Neural cell (in vitro differentiated cells): Measurements from ENCODE around the gene SEPTIN7. TPM values are rescaled to one million over a fixed set of nuclear protein-coding genes. Genes with fewer than 3 reads are reported as not detected.

Experiments
- H2AFZ ChIP-seq: fragments of 200-600, 300-800 bp; sonication (generic), shearing (Covaris generic); 2 replicates; pipeline ENCODE4 v1.6.0; 2014; ENCODE audit warnings: low read depth, mild to moderate bottlenecking, antibody characterized with exemption, low read length, moderate library complexity
- H3F3A ChIP-seq: fragments of 200-600 bp; shearing (Covaris generic); 2 replicates; pipeline ENCODE4 v1.6.1; 2016; ENCODE audit warnings: mild to moderate bottlenecking, moderate library complexity, mixed read lengths, antibody characterized with exemption, low read length; ENCODE audit not compliant: insufficient read depth, poor library complexity, severe bottlenecking
- H3K27ac ChIP-seq: fragments of 200-600, 300-800 bp; sonication (generic), shearing (Covaris generic); 2 replicates; pipeline ENCODE4 v1.5.1; 2014; ENCODE audit warnings: mild to moderate bottlenecking, low read length, moderate library complexity
- H3K27me3 ChIP-seq: fragments of 300-800, 200-600 bp; sonication (generic), shearing (Covaris generic); 2 replicates; pipeline ENCODE4 v1.6.0; 2014; ENCODE audit warnings: mild to moderate bottlenecking, low read depth, low read length, moderate library complexity; ENCODE audit not compliant: insufficient read depth
- H3K36me3 ChIP-seq: fragments of 300-800, 200-600 bp; sonication (generic), shearing (Covaris generic); 2 replicates; pipeline ENCODE4 v1.5.1; 2014; ENCODE audit warnings: mild to moderate bottlenecking, antibody characterized with exemption, low read length, moderate library complexity; ENCODE audit not compliant: insufficient read depth
- H3K4me2 ChIP-seq: fragments of 300-800, 200-600 bp; sonication (generic), shearing (Covaris generic); 2 replicates; pipeline ENCODE4 v1.6.0; 2014; ENCODE audit warnings: mild to moderate bottlenecking, low read length
- H3K4me3 ChIP-seq: fragments of 300-800, 200-600 bp; sonication (generic), shearing (Covaris generic); 2 replicates; pipeline ENCODE4 v1.5.1; 2014; ENCODE audit warnings: mild to moderate bottlenecking, low read length, moderate library complexity
- H3K79me2 ChIP-seq: fragments of 200-600 bp; shearing (Covaris generic); replicated peaks from 2 replicates; pipeline ENCODE4 v1.6.0; 2014; ENCODE audit warnings: mild to moderate bottlenecking, low read length, moderate library complexity; ENCODE audit not compliant: insufficient read depth
- H3K9ac ChIP-seq: fragments of 300-800, 200-600 bp; sonication (generic), shearing (Covaris generic); 2 replicates; pipeline ENCODE4 v1.6.1; 2016; ENCODE audit warnings: mild to moderate bottlenecking, low read length, mixed read lengths
- H3K9me2 ChIP-seq: fragments of 200-600 bp; shearing (Covaris generic); 2 replicates; pipeline ENCODE4 v1.6.1; 2016; ENCODE audit warnings: mild to moderate bottlenecking, low read length, mixed read lengths; ENCODE audit not compliant: insufficient read depth
- H3K9me3 ChIP-seq: fragments of 200-600, 300-800 bp; sonication (generic), shearing (Covaris generic); 2 replicates; pipeline ENCODE4 v1.6.1; 2016; ENCODE audit warnings: mild to moderate bottlenecking, mixed run types, low read length, moderate library complexity, mixed read lengths
- H4K20me1 ChIP-seq: fragments of 200-600 bp; shearing (Covaris generic); 2 replicates; pipeline ENCODE4 v1.6.1; 2016; ENCODE audit warnings: mild to moderate bottlenecking, mixed run types; ENCODE audit not compliant: insufficient read depth
- EP300 ChIP-seq: fragments of 450-650 bp; conservative IDR thresholded peaks from 2 replicates; pipeline ENCODE4 v1.6.1; 2014; ENCODE audit warnings: antibody characterized with exemption, mild to moderate bottlenecking, moderate library complexity; ENCODE audit not compliant: poor library complexity, severe bottlenecking
- EZH2 ChIP-seq: fragments of 200-600, 300-800 bp; shearing (Covaris generic), sonication (generic); IDR thresholded peaks from 2 replicates; pipeline ENCODE4 v1.6.1; 2014; ENCODE audit warnings: antibody characterized with exemption, low read length, borderline replicate concordance, mild to moderate bottlenecking; ENCODE audit not compliant: insufficient read depth, poor library complexity, severe bottlenecking
- MXI1 ChIP-seq: fragments of 450-650 bp; conservative IDR thresholded peaks from 2 replicates; pipeline ENCODE4 v1.6.1; 2014; ENCODE audit warnings: antibody characterized with exemption, mild to moderate bottlenecking; ENCODE audit not compliant: poor library complexity, severe bottlenecking
- POLR2AphosphoS5 ChIP-seq: IDR thresholded peaks from 2 replicates; pipeline ENCODE4 v1.6.1; 2012
- RAD21 ChIP-seq: fragments of 450-650 bp; conservative IDR thresholded peaks from 2 replicates; pipeline ENCODE4 v1.6.1; 2014; ENCODE audit warnings: antibody characterized with exemption, mild to moderate bottlenecking, moderate library complexity
- REST ChIP-seq: IDR thresholded peaks from 2 replicates; pipeline ENCODE4 v1.6.1; 2012; ENCODE audit warnings: borderline replicate concordance
- SMC3 ChIP-seq: fragments of 450-650 bp; conservative IDR thresholded peaks from 2 replicates; pipeline ENCODE4 v1.6.1; 2014; ENCODE audit warnings: antibody characterized with exemption, mild to moderate bottlenecking, moderate library complexity; ENCODE audit not compliant: poor library complexity
- TAF1 ChIP-seq: IDR thresholded peaks from 2 replicates; pipeline ENCODE4 v1.6.1; 2012; ENCODE audit warnings: low read depth
- polyA plus RNA-seq: library from polyadenylated mRNA; depleted of rRNA; stranded (reverse); fragments of >200 nt; gene quantifications from 2 replicates; pipeline ENCODE4 v1.2.3, GENCODE V29; 2014
- TF ChIP-seq, protein P1 (sequence below): fragments of 450-650 bp; IDR thresholded peaks from 2 replicates; pipeline ENCODE4 v1.5.1; 2014; ENCODE audit warnings: antibody characterized with exemption, mild to moderate bottlenecking, moderate library complexity; ENCODE audit not compliant: poor library complexity, severe bottlenecking

SEPTIN7 gene
- polyA plus RNA-seq, 1 donor from 2014 or later = 492 TPM

DNA sequence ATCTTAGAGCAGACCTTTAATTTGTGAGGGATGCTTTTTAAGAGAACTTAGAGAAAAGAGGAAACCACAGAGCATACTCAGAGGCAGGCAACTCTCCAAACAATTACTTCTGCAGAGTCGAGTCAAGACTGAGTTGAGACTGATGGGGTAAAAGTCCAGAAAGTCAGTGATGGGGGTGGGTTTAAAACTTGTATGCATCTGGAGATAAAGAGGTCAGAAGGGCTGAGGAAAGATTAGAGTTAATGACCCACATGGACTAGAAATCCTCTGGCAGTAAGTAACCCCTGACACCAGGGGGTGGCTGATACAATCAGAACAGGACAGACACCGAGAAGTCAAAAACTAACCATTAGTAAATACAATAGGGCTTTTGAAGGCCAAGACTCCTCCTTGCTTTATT is 42.4 kb upstream of the SEPTIN7 start:
- Histone ChIP-seq H3K79me2 (no peaks in the 10 kb centered on the region), H3K4me2 (no peak overlapping the region), H3K27me3 (no peaks in the 10 kb centered on the region), H3K9ac (no peak overlapping the region), H3K4me3 (no peak overlapping the region), H3K9me2 (no peaks in the 10 kb centered on the region), H3K36me3 (no peaks in the 10 kb centered on the region), H3F3A (no peaks in the 10 kb centered on the region), H2AFZ (no peak overlapping the region), H3K9me3 (no peaks in the 10 kb centered on the region), H4K20me1 (no peaks in the 10 kb centered on the region), H3K27ac (no peak overlapping the region)
- TF ChIP-seq EZH2 (no peak), POLR2AphosphoS5 (no peak), SMC3 (no peak), TAF1 (no peak), RAD21 (no peak), MXI1 (no peak), EP300 (no peak)
- TF ChIP-seq, protein P1, sequence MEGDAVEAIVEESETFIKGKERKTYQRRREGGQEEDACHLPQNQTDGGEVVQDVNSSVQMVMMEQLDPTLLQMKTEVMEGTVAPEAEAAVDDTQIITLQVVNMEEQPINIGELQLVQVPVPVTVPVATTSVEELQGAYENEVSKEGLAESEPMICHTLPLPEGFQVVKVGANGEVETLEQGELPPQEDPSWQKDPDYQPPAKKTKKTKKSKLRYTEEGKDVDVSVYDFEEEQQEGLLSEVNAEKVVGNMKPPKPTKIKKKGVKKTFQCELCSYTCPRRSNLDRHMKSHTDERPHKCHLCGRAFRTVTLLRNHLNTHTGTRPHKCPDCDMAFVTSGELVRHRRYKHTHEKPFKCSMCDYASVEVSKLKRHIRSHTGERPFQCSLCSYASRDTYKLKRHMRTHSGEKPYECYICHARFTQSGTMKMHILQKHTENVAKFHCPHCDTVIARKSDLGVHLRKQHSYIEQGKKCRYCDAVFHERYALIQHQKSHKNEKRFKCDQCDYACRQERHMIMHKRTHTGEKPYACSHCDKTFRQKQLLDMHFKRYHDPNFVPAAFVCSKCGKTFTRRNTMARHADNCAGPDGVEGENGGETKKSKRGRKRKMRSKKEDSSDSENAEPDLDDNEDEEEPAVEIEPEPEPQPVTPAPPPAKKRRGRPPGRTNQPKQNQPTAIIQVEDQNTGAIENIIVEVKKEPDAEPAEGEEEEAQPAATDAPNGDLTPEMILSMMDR = no peak

DNA sequence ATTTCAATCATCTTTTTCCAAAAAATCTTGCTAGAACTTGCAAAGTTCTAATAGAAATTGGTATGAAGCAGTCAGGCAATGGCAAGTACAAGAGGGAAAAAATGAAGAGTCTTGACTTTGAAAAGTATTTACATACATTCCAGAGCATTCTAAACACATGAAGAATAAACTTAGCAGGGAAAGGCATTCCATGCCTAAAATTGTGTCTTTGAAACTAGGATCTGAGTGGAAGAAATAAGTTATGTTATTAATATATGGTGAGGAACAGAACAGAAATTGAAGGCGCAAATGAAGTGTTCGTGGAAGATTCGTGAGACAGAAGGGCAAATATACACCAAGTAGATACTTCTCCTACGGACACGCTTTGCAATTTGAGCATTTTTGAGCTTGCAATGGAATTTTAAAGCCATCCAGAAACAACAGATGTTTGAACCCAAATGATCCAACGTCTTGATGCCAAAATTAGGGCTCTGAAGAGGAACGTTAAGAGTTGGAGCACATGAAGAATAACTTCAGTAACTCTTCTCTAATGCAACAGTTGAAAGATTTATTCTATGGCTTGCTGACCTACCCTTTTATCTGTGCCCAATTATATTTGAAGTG is 40.6 kb upstream of the SEPTIN7 start:
- no peak for TF ChIP-seq TAF1
- no peak for TF ChIP-seq RAD21
- TF ChIP-seq EZH2 = no peak
- TF ChIP-seq SMC3 = no peak
- TF ChIP-seq MXI1 = no peak
- TF ChIP-seq REST = no peak
- TF ChIP-seq, protein P1 = no peak
- TF ChIP-seq POLR2AphosphoS5 = no peak
- TF ChIP-seq EP300 = no peak
- Histone ChIP-seq H3K9me3 (no peaks in the 10 kb centered on the region), H3F3A (no peaks in the 10 kb centered on the region), H3K9ac (no peak overlapping the region), H3K27me3 (no peaks in the 10 kb centered on the region), H3K4me3 (no peak overlapping the region), H3K4me2 (no peak overlapping the region), H2AFZ (no peak overlapping the region), H3K9me2 (no peaks in the 10 kb centered on the region), H3K79me2 (no peaks in the 10 kb centered on the region), H3K36me3 (no peaks in the 10 kb centered on the region), H4K20me1 (no peaks in the 10 kb centered on the region), H3K27ac (no peak overlapping the region)
